HFFc6 (cell line): ENCODE data around the gene GPC1. TPM values are rescaled to one million over a fixed set of nuclear protein-coding genes. Genes with fewer than 3 reads are reported as not detected.

Experiments used
- DNase-seq: peaks from one replicate; pipeline ENCODE4 v3.0.0-alpha.2; 2018
- H3K27ac Mint-ChIP-seq: 2 replicates; pipeline ENCODE4 v1.8.0; 2020; ENCODE audit warnings: mild to moderate bottlenecking, mixed read lengths
- H3K27me3 Mint-ChIP-seq: 2 replicates; pipeline ENCODE4 v1.8.0; 2021; ENCODE audit warnings: mild to moderate bottlenecking, moderate library complexity, mixed read lengths; ENCODE audit not compliant: insufficient read depth
- H3K36me3 Mint-ChIP-seq: 2 replicates; pipeline ENCODE4 v1.8.0; 2021; ENCODE audit warnings: low read depth, mixed read lengths
- H3K4me1 Mint-ChIP-seq: 2 replicates; pipeline ENCODE4 v1.8.0; 2020; ENCODE audit warnings: low read depth, mixed read lengths
- H3K4me3 Mint-ChIP-seq: 2 replicates; pipeline ENCODE4 v1.8.0; 2020; ENCODE audit warnings: mild to moderate bottlenecking, moderate library complexity, mixed read lengths
- H3K9me3 Mint-ChIP-seq: 2 replicates; pipeline ENCODE4 v1.8.0; 2020; ENCODE audit warnings: mild to moderate bottlenecking, mixed read lengths
- CTCF ChIP-seq: fragments of 200-600 bp; sonication (generic); IDR thresholded peaks from 2 replicates; pipeline ENCODE4 v1.5.0; 2021; ENCODE audit warnings: antibody characterized with exemption, mild to moderate bottlenecking
- total RNA-seq, 6 experiments: library from RNA; stranded (reverse); fragmentation: NEBNext Ultra II Directional; extraction: Animal tissue kit (Norgen Biotek cat#: 25700); gene quantifications; 2 replicates in 1 of 6; 3 replicates in 5 of 6; pipeline ENCODE4 v1.2.3, GENCODE V29; 2021

Gene GPC1
- total RNA-seq, 6 experiments from 2014 or later = 315 to 403 (median 350) TPM

GRCh38 chr2:240425236-240425615, 10.2 kb upstream of the GPC1 start:
- no peak overlapping the region for H3K27ac Mint-ChIP-seq
- no peak for DNase-seq
- peaks cover 22% of the 10 kb centered on the region for H3K4me1 Mint-ChIP-seq
- no peaks in the 10 kb centered on the region; the same call in 1 of the 2 replicates for H3K27me3 Mint-ChIP-seq
- no peak for TF ChIP-seq CTCF
- H3K9me3 Mint-ChIP-seq = peaks cover 34% of the 10 kb centered on the region
- peaks cover 8% of the 10 kb centered on the region for H3K36me3 Mint-ChIP-seq
- H3K4me3 Mint-ChIP-seq = no peak overlapping the region

GRCh38 chr2:240425697-240426096, 9.8 kb upstream of the GPC1 start:
- Mint-ChIP-seq H3K4me3 (no peak overlapping the region), H3K36me3 (peaks cover 8% of the 10 kb centered on the region), H3K9me3 (peaks cover 33% of the 10 kb centered on the region), H3K27ac (no peak overlapping the region), H3K4me1 (peaks cover 22% of the 10 kb centered on the region), H3K27me3 (no peaks in the 10 kb centered on the region; the same call in 1 of the 2 replicates)
- DNase-seq = no peak
- no peak for TF ChIP-seq CTCF

- no peak for TF ChIP-seq CTCF
- Mint-ChIP-seq H3K4me1 (peaks cover 25% of the 10 kb centered on the region), H3K4me3 (no peak overlapping the region), H3K27me3 (no peaks in the 10 kb centered on the region; the same call in none of the 2 replicates), H3K36me3 (peaks cover 6% of the 10 kb centered on the region), H3K9me3 (peaks cover 21% of the 10 kb centered on the region), H3K27ac (no peak overlapping the region)
- DNase-seq = no peak
These were observed 8.4 kb upstream of the GPC1 start for GRCh38 chr2:240426845-240427721.

GRCh38 chr2:240427729-240428128, 7.7 kb upstream of the GPC1 start:
- no peak overlapping the region for H3K4me3 Mint-ChIP-seq
- DNase-seq = no peak
- H3K27ac Mint-ChIP-seq = no peak overlapping the region
- no peak for TF ChIP-seq CTCF
- H3K36me3 Mint-ChIP-seq = no peaks in the 10 kb centered on the region
- H3K4me1 Mint-ChIP-seq = peaks cover 31% of the 10 kb centered on the region
- peaks cover 14% of the 10 kb centered on the region; the same call in 1 of the 2 replicates for H3K9me3 Mint-ChIP-seq
- H3K27me3 Mint-ChIP-seq = peaks cover 2% of the 10 kb centered on the region

GRCh38 chr2:240428245-240428644, 7.2 kb upstream of the GPC1 start:
- no peak for DNase-seq
- Mint-ChIP-seq H3K4me1 (peaks cover 37% of the 10 kb centered on the region), H3K4me3 (no peak overlapping the region), H3K27ac (no peak overlapping the region), H3K9me3 (peaks cover 13% of the 10 kb centered on the region; the same call in 1 of the 2 replicates), H3K27me3 (peaks cover 2% of the 10 kb centered on the region), H3K36me3 (no peaks in the 10 kb centered on the region)
- no peak for TF ChIP-seq CTCF
